ENCODE data around the gene CFAP68. TPM values are rescaled to one million over a fixed set of nuclear protein-coding genes. Genes with fewer than 3 reads are reported as not detected.
A peak's percentile ranks its signal among the peaks of the same experiment; 100 is the strongest.

The CFAP68 gene
- total and polyA plus RNA-seq, 2 of the 13 experiments (the other 11 are each of a cell fraction or from before 2014, with no cell fraction given) = 22.2 to 25.6 TPM

DNA sequence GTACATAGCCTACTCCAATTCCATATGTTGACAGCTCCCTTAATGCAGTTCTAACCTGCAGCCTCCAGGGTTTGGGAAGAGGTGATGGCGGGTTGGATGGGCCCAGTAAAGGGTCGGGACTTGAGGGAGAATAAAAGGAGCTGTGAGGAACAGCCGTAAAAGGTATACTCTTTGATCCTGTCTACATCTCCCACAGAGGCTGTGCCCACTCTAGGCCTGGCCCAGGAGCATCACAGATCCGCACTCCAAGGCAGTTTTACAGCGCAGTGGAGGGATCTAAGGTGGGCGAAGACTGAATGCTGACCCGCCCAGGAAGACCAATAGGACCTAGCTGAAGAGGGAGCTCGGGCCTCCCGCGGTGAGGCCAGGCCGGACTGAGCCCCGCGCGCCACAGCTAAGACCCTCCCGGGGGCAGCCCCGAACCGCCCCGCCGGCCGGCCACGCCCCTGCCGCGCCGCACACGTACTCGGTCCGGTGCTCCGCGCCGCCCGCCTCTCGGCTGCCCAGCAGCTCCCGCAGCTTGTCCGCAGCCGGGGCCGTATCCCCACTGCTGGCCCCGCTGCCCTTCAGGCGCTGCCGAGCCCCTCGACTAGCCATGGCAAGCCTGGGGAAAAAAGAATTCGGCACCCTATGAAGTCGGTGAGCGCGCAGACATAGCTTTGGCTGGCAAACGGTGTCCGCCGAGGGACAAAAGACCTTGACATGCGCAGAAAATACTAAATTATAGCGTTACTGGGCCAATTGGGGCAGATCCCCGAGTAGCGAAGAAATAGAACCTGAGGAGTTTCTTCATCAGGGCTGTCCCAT lies 8.3 kb upstream of the CFAP68 start, which contains the start of gene ALG9 (continued):
- TF ChIP-seq, protein P1, sequence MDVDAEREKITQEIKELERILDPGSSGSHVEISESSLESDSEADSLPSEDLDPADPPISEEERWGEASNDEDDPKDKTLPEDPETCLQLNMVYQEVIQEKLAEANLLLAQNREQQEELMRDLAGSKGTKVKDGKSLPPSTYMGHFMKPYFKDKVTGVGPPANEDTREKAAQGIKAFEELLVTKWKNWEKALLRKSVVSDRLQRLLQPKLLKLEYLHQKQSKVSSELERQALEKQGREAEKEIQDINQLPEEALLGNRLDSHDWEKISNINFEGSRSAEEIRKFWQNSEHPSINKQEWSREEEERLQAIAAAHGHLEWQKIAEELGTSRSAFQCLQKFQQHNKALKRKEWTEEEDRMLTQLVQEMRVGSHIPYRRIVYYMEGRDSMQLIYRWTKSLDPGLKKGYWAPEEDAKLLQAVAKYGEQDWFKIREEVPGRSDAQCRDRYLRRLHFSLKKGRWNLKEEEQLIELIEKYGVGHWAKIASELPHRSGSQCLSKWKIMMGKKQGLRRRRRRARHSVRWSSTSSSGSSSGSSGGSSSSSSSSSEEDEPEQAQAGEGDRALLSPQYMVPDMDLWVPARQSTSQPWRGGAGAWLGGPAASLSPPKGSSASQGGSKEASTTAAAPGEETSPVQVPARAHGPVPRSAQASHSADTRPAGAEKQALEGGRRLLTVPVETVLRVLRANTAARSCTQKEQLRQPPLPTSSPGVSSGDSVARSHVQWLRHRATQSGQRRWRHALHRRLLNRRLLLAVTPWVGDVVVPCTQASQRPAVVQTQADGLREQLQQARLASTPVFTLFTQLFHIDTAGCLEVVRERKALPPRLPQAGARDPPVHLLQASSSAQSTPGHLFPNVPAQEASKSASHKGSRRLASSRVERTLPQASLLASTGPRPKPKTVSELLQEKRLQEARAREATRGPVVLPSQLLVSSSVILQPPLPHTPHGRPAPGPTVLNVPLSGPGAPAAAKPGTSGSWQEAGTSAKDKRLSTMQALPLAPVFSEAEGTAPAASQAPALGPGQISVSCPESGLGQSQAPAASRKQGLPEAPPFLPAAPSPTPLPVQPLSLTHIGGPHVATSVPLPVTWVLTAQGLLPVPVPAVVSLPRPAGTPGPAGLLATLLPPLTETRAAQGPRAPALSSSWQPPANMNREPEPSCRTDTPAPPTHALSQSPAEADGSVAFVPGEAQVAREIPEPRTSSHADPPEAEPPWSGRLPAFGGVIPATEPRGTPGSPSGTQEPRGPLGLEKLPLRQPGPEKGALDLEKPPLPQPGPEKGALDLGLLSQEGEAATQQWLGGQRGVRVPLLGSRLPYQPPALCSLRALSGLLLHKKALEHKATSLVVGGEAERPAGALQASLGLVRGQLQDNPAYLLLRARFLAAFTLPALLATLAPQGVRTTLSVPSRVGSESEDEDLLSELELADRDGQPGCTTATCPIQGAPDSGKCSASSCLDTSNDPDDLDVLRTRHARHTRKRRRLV (CRISPR knock-in tag; IDR thresholded peaks at IDR 0.05) = 0 out of 2 replicates have a peak, but pooled peaks have one; percentile 53
- no peak; the same call in 1 of the 2 replicates for TF ChIP-seq ZFP82 (CRISPR knock-in tag; IDR thresholded peaks at IDR 0.05; ENCODE audit: borderline replicate concordance)
- 0 out of 2 replicates have a peak, but pooled peaks have one; percentile 51 for TF ChIP-seq KLF6 (CRISPR knock-in tag; IDR thresholded peaks at IDR 0.05)
- TF ChIP-seq, protein P2, sequence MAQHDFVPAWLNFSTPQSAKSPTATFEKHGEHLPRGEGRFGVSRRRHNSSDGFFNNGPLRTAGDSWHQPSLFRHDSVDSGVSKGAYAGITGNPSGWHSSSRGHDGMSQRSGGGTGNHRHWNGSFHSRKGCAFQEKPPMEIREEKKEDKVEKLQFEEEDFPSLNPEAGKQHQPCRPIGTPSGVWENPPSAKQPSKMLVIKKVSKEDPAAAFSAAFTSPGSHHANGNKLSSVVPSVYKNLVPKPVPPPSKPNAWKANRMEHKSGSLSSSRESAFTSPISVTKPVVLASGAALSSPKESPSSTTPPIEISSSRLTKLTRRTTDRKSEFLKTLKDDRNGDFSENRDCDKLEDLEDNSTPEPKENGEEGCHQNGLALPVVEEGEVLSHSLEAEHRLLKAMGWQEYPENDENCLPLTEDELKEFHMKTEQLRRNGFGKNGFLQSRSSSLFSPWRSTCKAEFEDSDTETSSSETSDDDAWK (CRISPR knock-in tag; IDR thresholded peaks at IDR 0.05) = no peak
- TF ChIP-seq AHR (CRISPR knock-in tag; IDR thresholded peaks at IDR 0.05) = peak; percentile 47; the same call in 1 of the 2 replicates
- no peak for TF ChIP-seq ZKSCAN5 (CRISPR knock-in tag; IDR thresholded peaks at IDR 0.05)
- TF ChIP-seq ZEB1 (IDR thresholded peaks at IDR 0.05; ENCODE audit: insufficient replicate concordance, low read depth) = no peak
- TF ChIP-seq ZNF850 (CRISPR knock-in tag; conservative IDR thresholded peaks at IDR 0.05) = no peak; the same call in 1 of the 2 replicates
- TF ChIP-seq ZNF468 (CRISPR knock-in tag; IDR thresholded peaks at IDR 0.05) = no peak
- no peak for TF ChIP-seq ZC3H4 (CRISPR knock-in tag; IDR thresholded peaks at IDR 0.05; ENCODE audit: borderline replicate concordance)
- TF ChIP-seq, protein P3, sequence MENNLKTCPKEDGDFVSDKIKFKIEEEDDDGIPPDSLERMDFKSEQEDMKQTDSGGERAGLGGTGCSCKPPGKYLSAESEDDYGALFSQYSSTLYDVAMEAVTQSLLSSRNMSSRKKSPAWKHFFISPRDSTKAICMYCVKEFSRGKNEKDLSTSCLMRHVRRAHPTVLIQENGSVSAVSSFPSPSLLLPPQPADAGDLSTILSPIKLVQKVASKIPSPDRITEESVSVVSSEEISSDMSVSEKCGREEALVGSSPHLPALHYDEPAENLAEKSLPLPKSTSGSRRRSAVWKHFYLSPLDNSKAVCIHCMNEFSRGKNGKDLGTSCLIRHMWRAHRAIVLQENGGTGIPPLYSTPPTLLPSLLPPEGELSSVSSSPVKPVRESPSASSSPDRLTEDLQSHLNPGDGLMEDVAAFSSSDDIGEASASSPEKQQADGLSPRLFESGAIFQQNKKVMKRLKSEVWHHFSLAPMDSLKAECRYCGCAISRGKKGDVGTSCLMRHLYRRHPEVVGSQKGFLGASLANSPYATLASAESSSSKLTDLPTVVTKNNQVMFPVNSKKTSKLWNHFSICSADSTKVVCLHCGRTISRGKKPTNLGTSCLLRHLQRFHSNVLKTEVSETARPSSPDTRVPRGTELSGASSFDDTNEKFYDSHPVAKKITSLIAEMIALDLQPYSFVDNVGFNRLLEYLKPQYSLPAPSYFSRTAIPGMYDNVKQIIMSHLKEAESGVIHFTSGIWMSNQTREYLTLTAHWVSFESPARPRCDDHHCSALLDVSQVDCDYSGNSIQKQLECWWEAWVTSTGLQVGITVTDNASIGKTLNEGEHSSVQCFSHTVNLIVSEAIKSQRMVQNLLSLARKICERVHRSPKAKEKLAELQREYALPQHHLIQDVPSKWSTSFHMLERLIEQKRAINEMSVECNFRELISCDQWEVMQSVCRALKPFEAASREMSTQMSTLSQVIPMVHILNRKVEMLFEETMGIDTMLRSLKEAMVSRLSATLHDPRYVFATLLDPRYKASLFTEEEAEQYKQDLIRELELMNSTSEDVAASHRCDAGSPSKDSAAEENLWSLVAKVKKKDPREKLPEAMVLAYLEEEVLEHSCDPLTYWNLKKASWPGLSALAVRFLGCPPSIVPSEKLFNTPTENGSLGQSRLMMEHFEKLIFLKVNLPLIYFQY (CRISPR knock-in tag; IDR thresholded peaks at IDR 0.05; ENCODE audit: borderline replicate concordance) = no peak
- TF ChIP-seq, protein P4, sequence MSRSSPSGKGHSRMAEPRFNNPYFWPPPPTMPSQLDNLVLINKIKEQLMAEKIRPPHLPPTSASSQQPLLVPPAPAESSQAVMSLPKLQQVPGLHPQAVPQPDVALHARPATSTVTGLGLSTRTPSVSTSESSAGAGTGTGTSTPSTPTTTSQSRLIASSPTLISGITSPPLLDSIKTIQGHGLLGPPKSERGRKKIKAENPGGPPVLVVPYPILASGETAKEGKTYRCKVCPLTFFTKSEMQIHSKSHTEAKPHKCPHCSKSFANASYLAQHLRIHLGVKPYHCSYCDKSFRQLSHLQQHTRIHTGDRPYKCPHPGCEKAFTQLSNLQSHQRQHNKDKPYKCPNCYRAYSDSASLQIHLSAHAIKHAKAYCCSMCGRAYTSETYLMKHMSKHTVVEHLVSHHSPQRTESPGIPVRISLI (CRISPR knock-in tag; IDR thresholded peaks at IDR 0.05; ENCODE audit: borderline replicate concordance) = no peak; the same call in 1 of the 2 replicates
- TF ChIP-seq POLR2G (IDR thresholded peaks at IDR 0.05; ENCODE audit: low read depth, low read length) = peak; percentile 85
- TF ChIP-seq ZNF557 (CRISPR knock-in tag; IDR thresholded peaks at IDR 0.05) = no peak
- no peak for TF ChIP-seq RNF2 (conservative IDR thresholded peaks at IDR 0.05; ENCODE audit: low read depth)
- TF ChIP-seq MATR3 (CRISPR knock-in tag; IDR thresholded peaks at IDR 0.05) = no peak
- TF ChIP-seq GTF3A (CRISPR knock-in tag; conservative IDR thresholded peaks at IDR 0.05) = no peak
- TF ChIP-seq PITX1 (CRISPR knock-in tag; IDR thresholded peaks at IDR 0.05) = no peak; the same call in 1 of the 2 replicates
